Thymus (tissue), 11 donors: ENCODE results near the gene MTMR4. TPM values are rescaled to one million over a fixed set of nuclear protein-coding genes. Genes with fewer than 3 reads are reported as not detected.
"Not testable (repeated sequence)": the region's sequence is repeated elsewhere in the genome, so short reads cannot be mapped to it uniquely, and the experiment has no call there.

Experiments
- DNase-seq, 9 donors: peaks; one replicate each; pipeline ENCODE4 v3.0.0-alpha.2; 2013; ENCODE audit warnings: low spot score in 9 of 9, low read depth in 6 of 9, missing footprints in 1 of 9
- H3K27ac ChIP-seq, 2 donors: one replicate each; pipeline ENCODE4 v1.5.1; 2013; ENCODE audit warnings: control low read depth in 1 of 2, low read depth in 1 of 2, low read length in 1 of 2, mild to moderate bottlenecking in 1 of 2, moderate library complexity in 1 of 2
- H3K27me3 ChIP-seq, 2 donors: one replicate each; pipeline ENCODE4 v1.5.1; 2013; ENCODE audit warnings: low read length in 1 of 2; ENCODE audit not compliant: control insufficient read depth in 2 of 2, insufficient read depth in 1 of 2
- H3K36me3 ChIP-seq, 2 donors: one replicate each; pipeline ENCODE4 v1.5.1; 2013; ENCODE audit warnings: low read length in 1 of 2, mild to moderate bottlenecking in 1 of 2, moderate library complexity in 1 of 2; ENCODE audit not compliant: control insufficient read depth in 2 of 2, insufficient read depth in 2 of 2
- H3K4me1 ChIP-seq, 2 donors: one replicate each; pipeline ENCODE4 v1.5.1; 2013; ENCODE audit warnings: low read length in 2 of 2; ENCODE audit not compliant: control insufficient read depth in 2 of 2, insufficient read depth in 2 of 2
- H3K4me3 ChIP-seq, 2 donors: one replicate each; pipeline ENCODE4 v1.5.1; 2013; ENCODE audit warnings: low read length in 2 of 2, control low read depth in 1 of 2, mild to moderate bottlenecking in 1 of 2
- H3K9me3 ChIP-seq, 2 donors: one replicate each; pipeline ENCODE4 v1.5.1; 2013; ENCODE audit warnings: low read length in 1 of 2, mild to moderate bottlenecking in 1 of 2; ENCODE audit not compliant: control insufficient read depth in 2 of 2, insufficient read depth in 1 of 2
- WGBS: extraction: QIAGEN DNeasy Blood & Tissue Kit; methylation state at CpG from one replicate; pipeline ENCODE4 v1.1.7; 2013; 5-methylcytosine and 5-hydroxymethylcytosine counted together
- polyA plus RNA-seq: library from polyadenylated mRNA; stranded (reverse); fragments of 200-250 nt; gene quantifications from one replicate; pipeline ENCODE4 v1.2.3, GENCODE V29; 2013
- total RNA-seq: library from RNA; stranded (reverse); fragments of 120-200 nt; gene quantifications from one replicate; pipeline ENCODE4 v1.2.4, GENCODE V29; 2013
- donor health status: healthy.

MTMR4 gene
- total and polyA plus RNA-seq, 2 donors, result 17.0 to 28.0 TPM

DNA sequence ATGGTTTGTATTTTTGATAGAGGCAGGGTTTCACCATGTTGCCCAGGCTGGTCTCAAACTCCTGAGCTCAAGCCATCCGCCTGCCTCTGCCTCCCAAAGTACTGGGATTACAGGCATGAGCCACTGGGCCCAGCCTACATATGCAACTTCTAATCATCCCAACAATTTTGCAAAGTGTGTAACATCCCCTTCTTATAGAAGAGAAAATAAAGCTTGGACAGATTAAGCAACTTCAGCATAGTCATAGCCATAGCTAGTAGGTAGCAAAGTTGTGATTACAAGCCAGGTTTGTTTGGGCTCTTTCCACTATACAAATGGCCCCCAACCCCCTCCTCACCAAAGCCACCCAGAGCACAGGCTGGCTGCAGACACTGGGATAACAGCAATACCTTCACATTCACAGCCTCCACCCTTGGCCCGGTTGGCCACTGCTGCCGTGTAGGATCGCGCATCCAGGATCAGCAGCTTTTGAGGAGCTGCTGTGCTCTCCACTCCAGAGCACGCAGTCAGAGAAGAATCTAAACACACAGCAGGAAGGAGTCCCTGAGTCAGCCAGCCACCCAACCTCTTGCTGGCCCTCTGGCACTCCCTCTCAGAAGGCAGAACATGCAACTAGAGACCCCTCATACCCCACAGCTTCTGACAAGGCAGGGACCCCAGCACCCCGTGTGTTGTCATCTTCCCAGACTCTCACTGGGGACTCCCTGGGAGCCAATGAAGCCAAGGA is 7.9 kb downstream of the MTMR4 start:
- H3K36me3 ChIP-seq, result peaks cover 87 to 89% of the 10 kb centered on the region in 2 donors
- H3K27ac ChIP-seq, result no peak overlapping the region
- H3K27me3 ChIP-seq, result no peaks in the 10 kb centered on the region
- WGBS, result 98% methylated on average over 7 of the region's 7 CpGs
- no peak for DNase-seq
- no peaks in the 10 kb centered on the region for H3K4me1 ChIP-seq
- no peaks in the 10 kb centered on the region for H3K9me3 ChIP-seq
- no peak overlapping the region for H3K4me3 ChIP-seq

DNA sequence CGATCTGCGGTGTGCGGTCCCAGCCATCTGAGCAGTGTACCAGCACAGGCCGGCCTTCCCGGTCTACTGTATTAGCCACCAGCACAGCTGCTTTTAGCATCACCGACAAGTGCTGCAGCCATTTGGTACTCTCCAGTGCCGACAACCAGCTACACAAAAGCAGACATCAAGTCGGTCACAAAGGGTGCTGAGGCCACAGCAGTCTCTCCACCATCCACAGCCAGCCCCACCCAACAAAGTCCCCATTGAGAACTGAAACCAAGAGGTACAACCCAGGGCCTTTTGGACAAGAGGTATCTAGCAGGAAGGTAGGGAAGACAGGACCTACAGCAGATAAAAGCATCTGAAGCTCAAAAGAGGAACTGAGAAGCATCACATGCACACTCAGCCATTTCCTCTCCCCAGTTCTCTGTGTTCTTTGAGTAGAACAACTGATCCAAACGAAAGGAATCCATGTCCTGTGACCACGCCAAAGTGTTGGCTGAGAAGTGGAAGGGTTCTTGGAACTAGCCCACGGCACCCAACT is 9.5 kb downstream of the MTMR4 start:
- Histone ChIP-seq H3K36me3 (peaks cover 84 to 88% of the 10 kb centered on the region in 2 donors), H3K4me1 (no peaks in the 10 kb centered on the region), H3K27ac (no peak overlapping the region), H3K9me3 (no peaks in the 10 kb centered on the region), H3K27me3 (no peaks in the 10 kb centered on the region), H3K4me3 (no peak overlapping the region)
- WGBS, result 73% methylated on average over 11 of the region's 11 CpGs
- DNase-seq, result peak in 1 of 9 donors; percentile 17

DNA sequence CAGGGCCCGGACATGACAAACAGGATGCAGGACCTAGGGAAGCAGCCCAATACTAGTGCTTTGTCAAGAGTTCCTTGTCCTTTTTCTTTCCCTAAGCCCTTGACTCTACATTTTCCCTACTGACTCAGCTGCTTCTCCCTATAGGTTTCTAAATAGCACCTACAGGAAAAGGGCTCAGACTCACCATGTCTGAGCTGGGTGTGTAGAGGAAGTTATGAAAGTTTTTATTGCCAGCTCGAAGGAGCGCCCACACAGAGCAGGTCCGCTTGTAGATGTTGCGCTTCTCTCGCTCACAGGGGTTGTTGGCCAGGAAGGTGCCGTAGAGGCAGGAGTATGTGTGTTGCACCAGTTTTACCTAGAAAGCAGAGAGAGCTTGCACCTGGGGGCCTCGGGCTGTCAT is 10.6 kb downstream of the MTMR4 start:
- no peak overlapping the region for H3K4me3 ChIP-seq
- H3K4me1 ChIP-seq, result no peaks in the 10 kb centered on the region
- H3K36me3 ChIP-seq, result peaks cover 74 to 81% of the 10 kb centered on the region in 2 donors
- no peaks in the 10 kb centered on the region for H3K27me3 ChIP-seq
- 98% methylated on average over 8 of the region's 8 CpGs for WGBS
- no peak overlapping the region for H3K27ac ChIP-seq
- no peaks in the 10 kb centered on the region for H3K9me3 ChIP-seq
- DNase-seq, result no peak

DNA sequence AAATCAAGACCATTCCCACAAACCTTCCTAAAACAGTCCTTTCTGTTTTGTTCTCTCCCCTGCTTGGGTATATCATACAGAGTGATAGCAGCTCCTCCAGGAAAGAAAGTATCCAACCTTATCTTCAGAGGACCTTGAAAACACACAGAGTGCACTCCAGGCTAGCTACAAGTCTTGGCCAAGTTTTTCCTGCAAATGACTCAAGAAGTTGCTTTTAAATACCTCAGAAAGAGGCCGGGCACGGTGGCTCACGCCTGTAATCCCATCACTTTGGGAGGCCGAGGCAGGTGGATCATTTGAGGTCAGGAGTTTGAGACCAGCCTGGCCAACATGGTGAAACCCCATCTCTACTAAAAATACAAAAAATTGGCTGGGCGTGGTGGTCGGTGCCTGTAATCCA is 11.3 kb downstream of the MTMR4 start:
- not testable (repeated sequence) for H3K4me3 ChIP-seq, H3K27me3 ChIP-seq, H3K4me1 ChIP-seq, H3K27ac ChIP-seq, H3K9me3 ChIP-seq, DNase-seq
- H3K36me3 ChIP-seq, result peaks cover 66 to 79% of the 10 kb centered on the region in 2 donors
- WGBS, result 98% methylated on average over 6 of the region's 6 CpGs

DNA sequence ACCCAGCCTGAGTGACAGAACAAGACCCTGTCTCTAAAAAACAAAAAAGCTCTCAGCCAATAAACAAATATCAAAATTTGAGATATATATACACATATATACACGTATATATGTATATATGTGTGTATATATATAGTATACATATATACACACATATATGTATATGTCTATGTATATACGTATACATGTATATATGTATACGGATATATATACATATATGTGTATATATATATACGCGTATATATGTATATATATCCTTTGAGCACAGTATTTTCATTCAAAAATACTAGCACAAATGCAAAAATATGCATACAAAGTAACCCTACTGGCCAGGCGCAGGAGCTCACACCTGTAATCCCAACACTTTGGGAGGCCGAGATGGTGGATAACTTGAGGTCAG is 13.0 kb downstream of the MTMR4 start:
- Histone ChIP-seq H3K27ac (no peak overlapping the region), H3K27me3 (no peaks in the 10 kb centered on the region), H3K4me3 (no peak overlapping the region), H3K4me1 (no peaks in the 10 kb centered on the region), H3K9me3 (no peaks in the 10 kb centered on the region), H3K36me3 (peaks cover 53 to 78% of the 10 kb centered on the region in 2 donors)
- no peak for DNase-seq
- 97% methylated on average over 7 of the region's 7 CpGs for WGBS

DNA sequence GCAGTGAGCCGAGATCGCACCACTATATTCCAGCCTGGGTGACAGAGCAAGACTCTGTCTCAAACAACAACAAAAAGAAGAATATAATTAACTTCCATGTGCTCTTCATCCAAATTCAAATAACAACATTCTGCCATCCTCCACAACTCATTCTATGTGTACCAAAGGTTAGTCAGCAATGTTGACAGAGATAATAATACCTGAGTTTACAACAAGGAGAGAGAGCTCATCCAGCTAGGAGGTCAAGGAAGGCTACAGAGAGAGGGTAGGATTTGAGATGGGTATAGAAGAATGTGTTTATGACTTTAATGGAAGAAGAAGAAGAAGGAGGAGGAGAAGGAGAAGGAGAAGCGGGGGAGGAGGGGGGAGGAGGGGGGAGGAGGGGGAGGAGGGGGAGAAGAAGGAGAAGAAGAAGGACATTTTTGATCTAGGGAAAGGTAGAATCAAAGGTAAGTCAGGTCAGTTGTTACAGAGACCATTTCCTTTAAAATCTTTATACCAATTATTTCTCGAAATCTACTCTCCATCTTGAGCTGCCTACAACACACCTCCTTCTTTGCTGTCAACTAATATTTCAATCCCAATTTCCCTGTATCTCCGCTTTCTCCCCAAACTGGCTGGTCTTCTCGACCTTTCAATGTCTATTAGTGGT is 16.1 kb downstream of the MTMR4 start:
- 98% methylated on average over 5 of the region's 6 CpGs for WGBS
- no peak for DNase-seq
- H3K27ac ChIP-seq, result no peak overlapping the region
- H3K9me3 ChIP-seq, result no peaks in the 10 kb centered on the region
- H3K27me3 ChIP-seq, result no peaks in the 10 kb centered on the region
- no peak overlapping the region for H3K4me3 ChIP-seq
- no peaks in the 10 kb centered on the region for H3K4me1 ChIP-seq
- H3K36me3 ChIP-seq, result peaks cover 47 to 77% of the 10 kb centered on the region in 2 donors

DNA sequence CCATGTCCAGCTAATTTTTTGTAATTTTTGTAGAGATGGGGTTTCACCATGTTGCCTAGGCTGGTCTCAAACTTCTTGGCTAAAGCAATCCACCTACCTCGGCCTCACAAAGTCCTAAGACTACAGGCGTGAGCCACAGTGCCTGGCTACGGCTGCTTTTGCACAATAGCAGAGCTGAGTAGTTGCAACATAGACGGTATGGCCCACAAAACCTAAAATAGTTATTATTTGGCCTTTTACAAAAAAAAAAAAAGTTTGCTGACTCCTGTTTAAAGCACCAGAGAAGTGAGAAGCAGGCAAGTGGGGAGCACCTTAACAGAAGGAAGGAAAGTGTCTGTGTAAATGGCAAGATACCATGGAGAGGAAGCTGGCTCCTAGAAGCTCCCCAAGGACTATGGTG is 20.9 kb downstream of the MTMR4 start:
- Histone ChIP-seq H3K4me3 (no peak overlapping the region), H3K4me1 (no peaks in the 10 kb centered on the region), H3K27ac (no peak overlapping the region), H3K27me3 (no peaks in the 10 kb centered on the region), H3K9me3 (no peaks in the 10 kb centered on the region), H3K36me3 (peaks cover 53 to 82% of the 10 kb centered on the region in 2 donors)
- 97% methylated on average over 4 of the region's 4 CpGs for WGBS
- no peak for DNase-seq

DNA sequence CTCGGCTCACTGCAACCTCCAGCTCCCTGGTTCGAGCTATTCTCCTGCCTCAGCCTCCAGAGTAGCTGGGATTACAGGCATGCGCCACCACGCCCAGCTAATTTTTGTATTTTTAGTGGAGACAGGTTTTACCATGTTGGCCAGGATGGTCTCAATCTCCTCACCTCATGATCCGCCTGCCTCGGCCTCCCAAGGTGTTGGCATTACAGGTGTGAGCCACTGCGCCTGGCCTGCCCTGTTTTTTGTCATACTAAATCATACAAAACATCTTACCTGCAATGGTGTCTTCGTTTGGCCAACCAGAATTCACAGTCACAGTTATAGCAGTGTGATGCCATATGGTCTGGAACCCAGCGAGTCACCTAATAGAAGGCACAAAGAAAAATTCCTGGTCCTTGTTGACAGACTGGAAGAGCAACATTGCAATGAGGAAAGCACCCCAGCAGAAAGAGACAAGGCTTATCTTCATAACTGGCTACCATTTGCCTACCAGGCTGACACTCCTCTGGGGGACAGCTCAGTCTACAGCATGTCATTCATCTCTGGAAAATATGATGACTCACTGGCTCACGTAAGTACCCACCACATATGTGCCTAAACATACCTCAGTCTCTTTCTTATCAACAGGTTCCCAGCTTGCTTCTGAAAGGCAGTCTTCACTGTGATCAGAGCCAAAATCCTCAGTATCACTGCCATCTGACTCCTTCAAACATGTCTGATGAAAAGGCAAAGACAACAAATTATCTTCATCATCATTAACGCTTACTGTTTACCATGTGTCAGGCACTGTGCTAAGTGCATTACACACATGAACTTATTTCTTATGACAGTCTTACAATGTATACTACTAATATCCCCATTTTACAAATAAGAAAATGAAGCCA is 22.0 kb downstream of the MTMR4 start:
- DNase-seq, result no peak
- Histone ChIP-seq H3K27ac (no peak overlapping the region), H3K27me3 (no peaks in the 10 kb centered on the region), H3K4me3 (no peak overlapping the region), H3K4me1 (peaks cover 0 to 6% of the 10 kb centered on the region in 2 donors), H3K36me3 (peaks cover 53 to 74% of the 10 kb centered on the region in 2 donors), H3K9me3 (no peaks in the 10 kb centered on the region)
- 97% methylated on average over 11 of the region's 11 CpGs for WGBS
